Nephron progenitor cell (in vitro differentiated cells): Measurements from ENCODE around the gene CYP1A2.
A peak's percentile ranks its signal among the peaks of the same experiment; 100 is the strongest.

ENCODE experiments used
- DNase-seq: peaks from one replicate; pipeline ENCODE4 v3.0.0; 2021
- H3K27ac Mint-ChIP-seq: 2 replicates; pipeline ENCODE4 v1.8.0; 2021; ENCODE audit warnings: mild to moderate bottlenecking, moderate library complexity, mixed read lengths
- H3K27me3 Mint-ChIP-seq: 2 replicates; pipeline ENCODE4 v1.8.0; 2021; ENCODE audit warnings: mild to moderate bottlenecking, low read depth, mixed read lengths; ENCODE audit not compliant: poor library complexity
- H3K36me3 Mint-ChIP-seq: 2 replicates; pipeline ENCODE4 v1.8.0; 2021; ENCODE audit warnings: low read depth, mixed read lengths
- H3K4me1 Mint-ChIP-seq: 2 replicates; pipeline ENCODE4 v1.8.0; 2021; ENCODE audit warnings: mixed read lengths
- H3K4me3 Mint-ChIP-seq: 2 replicates; pipeline ENCODE4 v1.8.0; 2021; ENCODE audit warnings: mild to moderate bottlenecking, moderate library complexity, mixed read lengths
- H3K9me3 Mint-ChIP-seq: 2 replicates; pipeline ENCODE4 v1.8.0; 2021; ENCODE audit warnings: mild to moderate bottlenecking, moderate library complexity, mixed read lengths
- CTCF ChIP-seq: fragments of 200-600 bp; sonication (generic); IDR thresholded peaks from 2 replicates; pipeline ENCODE4 v1.5.0; 2021; ENCODE audit warnings: antibody characterized with exemption

CYP1A2 gene

GRCh38 chr15:74776821-74777768, 28.4 kb downstream of the CYP1A2 start:
- DNase-seq, result no peak
- no peak overlapping the region for H3K4me3 Mint-ChIP-seq
- peaks cover 11% of the 10 kb centered on the region for H3K27me3 Mint-ChIP-seq
- H3K36me3 Mint-ChIP-seq, result no peaks in the 10 kb centered on the region
- H3K4me1 Mint-ChIP-seq, result peaks cover 69% of the 10 kb centered on the region
- H3K9me3 Mint-ChIP-seq, result no peaks in the 10 kb centered on the region
- TF ChIP-seq CTCF, result no peak
- peak overlapping the region; percentile 86 for H3K27ac Mint-ChIP-seq

GRCh38 chr15:74777769-74778598, 29.3 kb downstream of the CYP1A2 start:
- Mint-ChIP-seq H3K4me3 (peak overlapping the region; percentile 24), H3K27me3 (peaks cover 11% of the 10 kb centered on the region), H3K27ac (peak overlapping the region; percentile 93), H3K36me3 (no peaks in the 10 kb centered on the region), H3K9me3 (no peaks in the 10 kb centered on the region), H3K4me1 (peaks cover 71% of the 10 kb centered on the region)
- DNase-seq, result no peak
- TF ChIP-seq CTCF, result no peak

- DNase-seq, result no peak
- TF ChIP-seq CTCF, result no peak
- H3K27me3 Mint-ChIP-seq, result peaks cover 8% of the 10 kb centered on the region
- peak overlapping the region; percentile 24 for H3K4me3 Mint-ChIP-seq
- peaks cover 71% of the 10 kb centered on the region for H3K4me1 Mint-ChIP-seq
- no peaks in the 10 kb centered on the region for H3K9me3 Mint-ChIP-seq
- H3K36me3 Mint-ChIP-seq, result no peaks in the 10 kb centered on the region
- H3K27ac Mint-ChIP-seq, result no peak overlapping the region
Observed at GRCh38 chr15:74778599-74778970, 29.9 kb downstream of the CYP1A2 start.

GRCh38 chr15:74779162-74779648, 30.6 kb downstream of the CYP1A2 start:
- no peaks in the 10 kb centered on the region for H3K36me3 Mint-ChIP-seq
- no peak for TF ChIP-seq CTCF
- no peak for DNase-seq
- H3K27me3 Mint-ChIP-seq, result peaks cover 7% of the 10 kb centered on the region
- H3K9me3 Mint-ChIP-seq, result no peaks in the 10 kb centered on the region
- no peak overlapping the region for H3K27ac Mint-ChIP-seq
- peaks cover 76% of the 10 kb centered on the region for H3K4me1 Mint-ChIP-seq
- no peak overlapping the region for H3K4me3 Mint-ChIP-seq

GRCh38 chr15:74780523-74781430, 32.1 kb downstream of the CYP1A2 start:
- Mint-ChIP-seq H3K4me3 (peak overlapping the region; percentile 80), H3K9me3 (no peaks in the 10 kb centered on the region), H3K27me3 (peaks cover 3% of the 10 kb centered on the region), H3K27ac (no peak overlapping the region), H3K4me1 (peaks cover 83% of the 10 kb centered on the region), H3K36me3 (peaks cover 4% of the 10 kb centered on the region)
- no peak for DNase-seq
- no peak for TF ChIP-seq CTCF
